ENCODE data around the gene NCAPG2. TPM values are rescaled to one million over a fixed set of nuclear protein-coding genes. Genes with fewer than 3 reads are reported as not detected.

The NCAPG2 gene
- total and polyA plus RNA-seq, 10 of the 15 experiments (the other 5 are each of a cell fraction or from before 2014, with no cell fraction given) = 11.2 to 78.2 (median 49.2) TPM

GRCh38 chr7:158588085-158588877, 116.3 kb downstream of the NCAPG2 start:
- Histone ChIP-seq H3K36me3 (ENCODE audit: control insufficient read depth in 2 of 2, insufficient read depth in 2 of 2, low read length in 1 of 2) (no peaks in the 10 kb centered on the region), H3K9ac (ENCODE audit: control insufficient read depth, insufficient read depth, low read length) (no peak overlapping the region), H4K20me1 (ENCODE audit: control insufficient read depth, insufficient read depth) (no peaks in the 10 kb centered on the region), H3K9me3 (replicated peaks; ENCODE audit: control insufficient read depth, insufficient read depth, low read length) (no peaks in the 10 kb centered on the region), H3K27me3 (replicated peaks in 1 of 2; ENCODE audit: control insufficient read depth in 2 of 2, insufficient read depth in 2 of 2, low read length in 1 of 2) (no peaks in the 10 kb centered on the region), H3K27ac (ENCODE audit: control insufficient read depth, insufficient read depth) (no peak overlapping the region), H3K4me2 (ENCODE audit: control insufficient read depth, insufficient read depth) (no peak overlapping the region), H3K4me1 (ENCODE audit: control insufficient read depth, insufficient read depth, low read length) (no peaks in the 10 kb centered on the region), H2AFZ (ENCODE audit: control insufficient read depth, low read depth, low read length) (no peak overlapping the region), H3K4me3 (no peak overlapping the region), H3K79me2 (ENCODE audit: control insufficient read depth, insufficient read depth, low read length) (no peaks in the 10 kb centered on the region)
- POLR2A ChIA-PET = no interaction called here
- in situ Hi-C loops (cut with MboI) (no loop called here), intact Hi-C loops (cut with micrococcal nuclease; ENCODE audit: unreplicated experiment) (no loop called here)
- ATAC-seq = no peak
- no peak for DNase-seq (ENCODE audit: low read depth, low spot score)
- CTCF ChIA-PET = no interaction called here
- no TSS peak for BruUV-seq (replicated peaks)
- TF ChIP-seq BACH1 (IDR thresholded peaks at IDR 0.05; ENCODE audit: borderline replicate concordance) = no peak
- no peak for TF ChIP-seq SREBF1 (IDR thresholded peaks at IDR 0.05; ENCODE audit: low read length)
- no peak for TF ChIP-seq PAX5 (IDR thresholded peaks at IDR 0.05; ENCODE audit: borderline replicate concordance, low read depth, low read length)
- TF ChIP-seq PAX8 (IDR thresholded peaks at IDR 0.05) = no peak
- no peak for TF ChIP-seq NR2C1 (IDR thresholded peaks at IDR 0.05)
- no peak for TF ChIP-seq ZNF217 (IDR thresholded peaks at IDR 0.05)
- TF ChIP-seq EZH2 (IDR thresholded peaks at IDR 0.05; ENCODE audit: borderline replicate concordance, control insufficient read depth, low read depth, low read length) = no peak
- TF ChIP-seq MTA3 (IDR thresholded peaks at IDR 0.05; ENCODE audit: borderline replicate concordance, low read length) = no peak
- TF ChIP-seq PKNOX1 (IDR thresholded peaks at IDR 0.05) = no peak
- no peak for TF ChIP-seq NRF1 (conservative IDR thresholded peaks at IDR 0.05; ENCODE audit: low read depth, low read length)
- TF ChIP-seq NFIC (IDR thresholded peaks at IDR 0.05; ENCODE audit: low read depth, low read length) = no peak
- no peak for TF ChIP-seq MYC (IDR thresholded peaks at IDR 0.05; ENCODE audit: insufficient read depth, insufficient read length, insufficient replicate concordance, low read length, severe bottlenecking)
- TF ChIP-seq ATF7 (IDR thresholded peaks at IDR 0.05; ENCODE audit: low read depth) = no peak
- no peak for TF ChIP-seq USF1 (IDR thresholded peaks at IDR 0.05; ENCODE audit: borderline replicate concordance, extremely low read length, insufficient read depth, low read depth, low read length)
- no peak for TF ChIP-seq TBL1XR1 (IDR thresholded peaks at IDR 0.05; ENCODE audit: low read depth, low read length)
- SMC1A ChIA-PET (ENCODE audit: uncharacterized antibody, unreplicated experiment) = no interaction called here
- RAD21 ChIA-PET (ENCODE audit: unreplicated experiment) = no interaction called here
- WGBS (ENCODE audit: insufficient coverage, insufficient replicate concordance, low lambda C conversion rate, missing lambda C conversion rate) = 75% methylated on average over 43 of the region's 63 CpGs
- no peak for FAIRE-seq
